CD4-positive, alpha-beta T cell treated with Interleukin-6 for 4 hours (primary cell): ENCODE measurements around the gene TTF1.
"Not testable (repeated sequence)": the region's sequence is repeated elsewhere in the genome, so short reads cannot be mapped to it uniquely, and the experiment has no call there.

Experiments
- DNase-seq: peaks from one replicate; pipeline ENCODE4 v3.0.0-alpha.2; 2020; ENCODE audit warnings: mixed read lengths

The TTF1 gene

GRCh38 chr9:132412089-132412488, 5.4 kb upstream of the TTF1 start:
- peak; percentile 29 for DNase-seq

DNA sequence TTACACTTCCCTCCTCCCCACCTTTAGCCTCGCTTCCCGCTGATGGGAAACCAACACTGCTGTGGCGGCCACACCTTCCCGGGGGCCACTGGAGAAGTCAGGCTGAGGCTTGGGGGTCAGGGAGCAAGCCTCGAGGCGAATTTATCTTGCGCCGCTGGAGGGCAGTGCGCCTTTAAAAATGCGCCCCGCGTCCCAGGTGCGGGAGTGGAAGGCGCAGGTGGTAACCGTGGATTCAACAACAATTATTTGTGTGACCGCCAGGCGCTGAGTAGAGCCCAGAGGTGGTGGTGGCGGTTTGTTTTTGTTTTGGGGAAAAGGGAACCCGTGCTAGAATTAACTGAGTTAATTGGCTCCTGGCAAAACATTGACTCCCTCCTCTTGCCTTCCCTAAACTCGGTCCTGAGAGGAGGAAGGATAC, 4.5 kb upstream of the TTF1 start:
- peak; percentile 70 for DNase-seq

GRCh38 chr9:132410642-132411041, 4.0 kb upstream of the TTF1 start:
- peak; percentile 23 for DNase-seq

DNA sequence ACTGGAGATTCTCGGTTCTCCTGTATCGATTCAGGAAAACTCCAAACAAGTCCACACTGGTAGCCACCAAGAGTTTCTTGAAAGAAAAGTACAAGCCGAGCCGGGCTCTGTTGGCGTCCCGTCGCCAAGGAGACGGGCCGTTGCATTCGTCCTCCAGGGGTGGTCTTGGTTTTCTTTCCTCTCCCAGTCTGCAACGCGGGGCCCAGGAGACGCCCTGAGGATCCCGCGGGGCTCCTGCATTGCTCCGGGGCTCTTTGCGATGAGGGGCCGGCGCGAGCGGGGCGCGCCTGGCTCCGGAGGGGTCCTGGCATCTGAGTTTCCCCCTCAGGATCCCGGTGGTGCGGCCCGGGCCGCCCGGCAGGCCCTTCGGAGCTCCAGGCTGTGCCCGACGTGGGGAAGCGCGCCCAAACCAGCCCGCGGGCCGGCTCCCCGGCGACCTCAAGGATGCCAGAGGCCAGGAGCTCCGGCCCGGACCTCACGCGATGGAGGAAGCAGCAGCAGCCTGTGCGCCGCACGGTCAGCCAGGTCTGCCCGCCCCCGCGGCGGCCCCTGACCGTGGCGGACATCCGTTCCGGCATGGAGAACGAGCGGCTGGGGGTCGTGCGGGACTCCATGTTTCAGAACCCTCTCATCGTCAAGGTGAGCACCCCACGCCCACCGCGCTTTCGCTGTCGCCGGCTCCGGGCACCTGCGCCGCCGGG, 3.3 kb upstream of the TTF1 start, which contains the start of gene CFAP77:
Gene CFAP77 (plus strand): TSS at position 384 of the 701 bp plus-strand sequence. CDS start 61 bp downstream, at position 445.
- DNase-seq: peak; percentile 46

DNA sequence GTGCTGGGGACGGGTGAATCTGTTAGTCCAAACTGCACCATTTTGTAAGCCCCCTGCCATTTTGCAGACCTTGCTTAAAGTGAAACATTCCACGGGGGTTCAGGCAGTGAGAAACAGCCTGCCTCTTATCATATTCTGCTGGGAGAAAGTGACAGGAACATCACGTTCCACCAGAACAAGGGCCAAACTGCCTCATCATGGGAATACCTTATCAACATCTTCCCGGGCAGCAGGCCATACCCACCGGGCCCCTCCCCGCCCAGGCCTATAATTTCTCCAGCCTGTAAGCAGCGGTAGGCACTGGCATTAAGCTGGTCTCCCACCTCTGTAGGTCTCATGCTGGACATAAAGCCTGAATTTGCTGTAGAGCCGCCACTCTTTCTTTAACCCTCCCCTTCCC, 1.9 kb upstream of the TTF1 start:
- DNase-seq: no peak

- no peak for DNase-seq
Observed at GRCh38 chr9:132407196-132407595, 556 bp upstream of the TTF1 start.

DNA sequence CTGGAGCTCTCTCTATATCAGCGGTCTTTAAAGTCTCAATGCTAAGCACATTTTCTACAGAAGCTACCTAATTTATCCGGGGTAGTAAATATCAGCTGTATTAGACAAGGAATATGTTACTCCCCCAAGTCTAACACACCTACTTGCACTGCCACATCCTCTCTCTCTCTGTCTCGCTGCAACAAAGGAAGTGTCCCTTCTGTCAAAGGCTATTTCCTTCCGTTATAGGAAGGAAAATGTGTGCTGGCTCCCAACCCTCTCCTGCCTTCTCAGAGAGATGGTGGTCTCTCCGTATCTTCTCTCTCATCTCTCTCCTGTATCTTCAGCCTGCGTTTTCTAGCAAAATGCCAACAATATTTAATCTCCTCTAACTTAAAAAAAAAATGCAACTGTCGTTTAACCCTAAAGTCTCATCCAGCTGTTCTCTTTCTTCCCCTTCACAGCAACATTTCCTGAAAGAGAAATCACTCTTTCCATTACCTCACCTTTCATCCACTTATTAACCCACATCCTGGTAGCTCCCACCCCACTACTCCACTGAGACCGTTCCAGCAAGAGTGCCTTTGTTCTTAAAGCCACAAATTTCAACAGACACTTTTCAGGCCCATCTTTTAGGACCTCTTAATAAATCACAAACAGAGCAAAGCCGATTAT, 2.3 kb downstream of the TTF1 start:
- DNase-seq: no peak

- no peak for DNase-seq
Observed at GRCh38 chr9:132401824-132402223, 4.8 kb downstream of the TTF1 start.

DNA sequence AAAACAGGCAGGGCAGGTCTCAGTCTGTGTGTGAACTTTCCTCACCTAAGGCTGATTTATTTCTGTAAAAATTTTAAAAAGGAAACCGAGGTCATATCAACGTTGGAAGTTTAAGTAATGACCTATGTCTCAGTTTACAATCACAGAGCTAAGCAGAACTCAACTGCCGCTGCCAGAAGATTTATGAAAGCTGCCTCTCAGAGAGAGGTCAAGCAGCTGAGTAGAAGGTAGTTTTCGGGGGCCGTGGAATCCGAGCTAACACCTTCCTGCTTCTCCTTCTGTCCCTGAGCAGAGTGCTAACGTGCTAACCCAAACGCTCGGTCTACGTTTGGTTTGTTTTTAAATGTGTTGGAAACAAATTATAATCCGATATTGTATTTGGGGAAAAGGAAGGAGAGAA, 11.1 kb downstream of the TTF1 start:
- DNase-seq: no peak

DNA sequence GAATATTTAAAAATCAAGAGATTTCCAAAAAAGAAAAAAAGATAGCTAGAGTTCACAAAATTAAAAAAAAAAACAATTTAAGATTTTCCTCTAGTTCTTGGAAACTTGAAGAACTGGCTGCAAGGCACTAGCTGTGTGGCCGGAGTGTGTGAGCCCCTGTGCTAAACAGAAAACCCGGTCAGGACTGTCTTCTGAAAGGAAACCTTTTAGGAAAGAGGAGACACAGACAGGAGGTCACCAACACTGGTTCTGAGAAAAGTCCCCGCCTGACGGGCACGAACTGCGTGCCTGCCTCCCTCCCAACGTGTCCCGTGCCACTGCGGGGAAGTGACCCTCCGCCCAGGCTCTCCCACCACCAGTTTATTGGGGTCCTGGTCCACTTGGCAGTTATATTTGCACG, 15.2 kb downstream of the TTF1 start:
- DNase-seq: no peak

GRCh38 chr9:132390966-132391365, 15.7 kb downstream of the TTF1 start:
- no peak for DNase-seq

- DNase-seq: no peak
Observed at GRCh38 chr9:132387133-132387532, 19.5 kb downstream of the TTF1 start.

GRCh38 chr9:132384376-132384775, 22.3 kb downstream of the TTF1 start:
- no peak for DNase-seq

DNA sequence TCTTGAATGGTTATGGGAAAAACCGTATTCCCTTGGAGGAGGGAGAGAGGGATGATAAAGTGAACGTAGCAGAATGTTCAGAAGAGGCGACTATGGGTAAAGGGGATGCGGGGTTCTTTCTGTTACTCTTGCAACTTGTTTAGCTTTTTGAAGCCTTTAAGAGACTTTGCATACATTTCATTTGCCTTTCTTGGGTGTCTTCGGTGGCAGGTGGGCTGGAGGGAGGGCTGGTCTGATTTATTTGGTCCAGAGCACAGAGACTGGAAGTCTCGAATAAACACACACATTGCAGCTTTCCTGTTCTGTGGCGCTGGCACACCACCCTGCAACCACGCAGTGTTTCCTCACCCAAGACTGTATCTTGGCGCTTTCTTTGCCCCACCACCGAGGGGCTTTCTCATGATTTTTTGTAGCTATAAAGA, 23.2 kb downstream of the TTF1 start:
- DNase-seq: no peak

GRCh38 chr9:132381966-132382541, 24.6 kb downstream of the TTF1 start:
- DNase-seq: no peak

DNA sequence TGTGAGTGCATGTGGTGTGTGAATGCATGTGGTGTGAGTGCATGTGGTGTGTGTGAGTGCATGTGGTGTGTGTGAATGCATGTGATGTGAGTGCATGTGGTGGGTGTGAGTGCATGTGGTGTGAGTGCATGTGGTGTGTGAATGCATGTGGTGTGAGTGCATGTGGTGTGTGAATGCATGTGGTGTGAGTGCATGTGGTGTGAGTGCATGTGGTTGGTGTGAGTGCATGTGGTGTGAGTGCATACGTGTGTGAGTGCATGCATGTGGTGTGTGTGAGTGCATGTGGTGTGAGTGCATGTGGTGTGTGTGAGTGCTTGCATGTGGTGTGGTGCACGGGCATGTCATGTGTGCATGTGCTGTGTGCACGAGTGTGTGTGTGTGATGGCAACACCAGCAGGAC, 28.2 kb downstream of the TTF1 start:
- not testable (repeated sequence) for DNase-seq

DNA sequence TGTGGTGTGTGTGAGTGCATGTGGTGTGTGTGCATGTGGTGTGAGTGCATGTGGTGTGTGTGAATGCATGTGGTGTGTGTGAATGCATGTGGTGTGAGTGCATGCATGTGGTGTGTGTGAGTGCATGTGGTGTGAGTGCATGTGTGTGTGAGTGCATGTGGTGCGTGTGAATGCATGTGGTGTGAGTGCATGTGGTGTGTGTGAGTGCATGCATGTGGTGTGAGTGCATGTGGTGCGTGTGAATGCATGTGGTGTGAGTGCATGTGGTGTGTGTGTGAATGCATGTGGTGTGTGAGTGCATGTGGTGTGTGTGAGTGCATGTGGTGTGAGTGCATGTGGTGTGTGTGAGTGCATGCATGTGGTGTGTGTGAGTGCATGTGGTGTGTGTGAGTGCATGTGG, 28.9 kb downstream of the TTF1 start:
- not testable (repeated sequence) for DNase-seq

DNA sequence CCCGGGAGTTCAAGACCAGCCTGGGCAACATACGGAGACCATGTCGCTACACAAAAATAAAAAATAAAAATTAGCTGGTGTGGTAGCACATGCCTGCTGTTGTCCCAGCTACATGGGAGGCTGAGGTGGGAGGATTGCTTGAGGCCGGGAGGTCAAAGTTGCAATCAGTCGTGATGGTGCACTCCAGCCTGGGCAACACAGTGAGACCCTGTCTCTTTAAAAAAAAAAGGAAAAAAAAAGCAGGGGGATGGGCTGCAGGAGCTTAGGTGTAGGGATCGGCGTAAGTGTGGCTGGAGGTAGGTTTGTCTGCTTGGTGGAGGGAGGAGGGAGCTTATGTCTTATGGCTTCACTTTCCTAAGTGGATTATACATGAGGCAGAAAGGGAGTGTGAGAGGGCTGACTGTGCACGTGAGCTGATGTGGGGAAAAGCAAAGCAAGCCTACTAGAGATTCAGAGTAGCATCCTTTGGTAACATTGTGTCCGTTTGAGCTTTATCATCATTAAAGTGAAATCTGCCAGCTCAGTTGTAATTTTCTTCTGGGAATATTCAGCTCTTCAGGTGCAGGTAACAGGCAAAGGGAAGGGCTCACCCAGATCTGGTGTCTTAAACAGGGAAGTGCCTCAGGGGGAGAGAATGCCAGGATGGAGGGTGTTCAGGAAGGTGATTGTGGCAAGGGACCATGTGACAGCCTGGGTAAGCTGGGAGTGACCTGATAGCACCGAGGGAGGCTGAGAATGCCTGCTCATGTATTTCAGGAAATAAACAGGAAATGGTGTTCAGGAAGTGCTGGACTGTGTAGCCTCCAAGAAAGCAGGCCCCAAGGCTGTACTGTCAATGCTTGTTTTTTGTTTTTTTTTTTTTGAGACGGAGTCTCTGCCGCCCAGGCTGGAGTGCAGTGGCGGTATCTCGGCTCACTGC, 34.2 kb downstream of the TTF1 start:
- DNase-seq: no peak

GRCh38 chr9:132370592-132370991, 36.0 kb downstream of the TTF1 start:
- DNase-seq: no peak

GRCh38 chr9:132369421-132369820, 37.2 kb downstream of the TTF1 start:
- no peak for DNase-seq

GRCh38 chr9:132367613-132368313, 38.9 kb downstream of the TTF1 start:
- no peak for DNase-seq

DNA sequence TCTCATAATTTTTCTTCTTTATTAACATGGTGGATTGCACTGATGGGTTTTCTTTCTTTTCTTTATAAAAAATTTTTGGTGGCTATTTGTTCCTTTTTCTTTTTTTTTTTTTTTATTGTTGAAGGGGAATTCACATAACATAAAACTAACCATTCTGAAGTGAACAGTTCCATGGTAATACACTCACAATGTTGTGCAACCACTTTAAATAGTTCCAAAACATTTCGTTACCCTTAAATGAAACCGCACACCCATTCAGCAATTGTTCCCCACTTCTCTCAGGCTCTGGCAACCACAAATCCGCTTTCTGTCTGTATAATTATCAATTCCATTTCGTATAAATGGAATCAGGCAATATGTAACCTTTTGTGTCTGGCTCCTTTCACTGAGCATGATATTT, 40.2 kb downstream of the TTF1 start:
- DNase-seq: no peak
